Effector memory CD8-positive, alpha-beta T cell (primary cell): ENCODE results near the gene NBEA.
A peak's percentile ranks its signal among the peaks of the same experiment; 100 is the strongest.

Experiments used
- ATAC-seq: fragments of 150-1000 bp; cut with Tn5 transposase; replicated peaks from 2 replicates; pipeline ENCODE4 v1.10.0; 2021; ENCODE audit warnings: mild to moderate bottlenecking, moderate library complexity
- DNase-seq, 3 experiments: peaks; one replicate each; pipeline ENCODE4 v3.0.0; 2021
- H3K27ac Mint-ChIP-seq, 2 donors: one replicate each; pipeline ENCODE4 v1.8.0; 2022; ENCODE audit warnings: mild to moderate bottlenecking in 2 of 2, mixed read lengths in 2 of 2, moderate library complexity in 2 of 2
- H3K27me3 Mint-ChIP-seq, 2 donors: one replicate each; pipeline ENCODE4 v1.8.0; 2022; ENCODE audit warnings: mixed read lengths in 2 of 2
- H3K36me3 Mint-ChIP-seq: one replicate; pipeline ENCODE4 v1.8.0; 2022; ENCODE audit warnings: mild to moderate bottlenecking, moderate library complexity, mixed read lengths; ENCODE audit not compliant: insufficient read depth
- H3K4me1 Mint-ChIP-seq, 2 donors: one replicate each; pipeline ENCODE4 v1.8.0; 2022; ENCODE audit warnings: low read depth in 2 of 2, mixed read lengths in 2 of 2
- H3K4me3 Mint-ChIP-seq, 2 donors: one replicate each; pipeline ENCODE4 v1.8.0; 2022; ENCODE audit warnings: mild to moderate bottlenecking in 2 of 2, mixed read lengths in 2 of 2, moderate library complexity in 2 of 2
- H3K9me3 Mint-ChIP-seq, 2 donors: one replicate each; pipeline ENCODE4 v1.8.0; 2022; ENCODE audit warnings: mixed read lengths in 2 of 2

Gene NBEA

GRCh38 chr13:35468195-35468594 lies 526.1 kb downstream of the NBEA start:
- no peaks in the 10 kb centered on the region for H3K36me3 Mint-ChIP-seq
- DNase-seq, result no peak
- no peak overlapping the region for H3K4me3 Mint-ChIP-seq
- H3K9me3 Mint-ChIP-seq, result peaks cover 2 to 7% of the 10 kb centered on the region in 2 donors
- H3K27ac Mint-ChIP-seq, result no peak overlapping the region
- no peak for ATAC-seq
- peaks cover 0 to 19% of the 10 kb centered on the region in 2 donors for H3K27me3 Mint-ChIP-seq
- H3K4me1 Mint-ChIP-seq, result no peaks in the 10 kb centered on the region

DNA sequence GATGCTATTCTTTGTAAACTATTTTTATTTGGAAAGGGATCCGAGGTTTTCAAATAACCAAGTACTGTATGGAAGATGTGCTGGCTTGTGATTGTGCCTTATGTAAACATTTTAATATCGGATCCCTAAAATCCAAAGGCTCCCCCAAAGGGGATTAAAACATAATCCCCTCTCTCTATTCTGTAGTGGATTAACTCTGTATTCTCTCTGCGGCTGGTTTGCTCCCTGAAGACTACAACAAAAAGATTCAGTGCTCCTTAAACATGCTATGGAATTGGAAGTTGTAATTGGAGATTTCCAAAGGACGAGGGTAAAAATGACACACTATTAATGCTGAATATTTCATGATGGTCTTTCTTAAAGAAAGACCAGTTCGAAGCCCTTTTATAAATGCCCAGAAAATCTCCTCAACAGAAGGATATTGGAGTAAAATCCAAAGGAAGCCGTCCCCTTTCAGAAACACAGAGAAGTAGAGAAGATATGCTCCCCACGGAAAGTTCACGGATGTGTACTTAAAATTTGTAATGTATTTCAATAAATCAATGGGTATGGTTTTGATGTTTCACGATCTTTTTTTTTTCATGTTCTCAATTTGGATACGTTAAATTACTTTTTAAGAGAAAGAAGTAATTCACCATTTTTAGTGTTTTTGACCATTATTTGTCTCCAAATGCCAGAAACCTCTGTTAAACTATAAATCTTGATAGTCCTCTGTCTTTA lies 527.9 kb downstream of the NBEA start:
- Mint-ChIP-seq H3K9me3 (peaks cover 2 to 7% of the 10 kb centered on the region in 2 donors), H3K27me3 (peaks cover 0 to 28% of the 10 kb centered on the region in 2 donors), H3K27ac (no peak overlapping the region), H3K4me3 (no peak overlapping the region), H3K4me1 (no peaks in the 10 kb centered on the region), H3K36me3 (no peaks in the 10 kb centered on the region)
- ATAC-seq (no peak), DNase-seq (no peak)

GRCh38 chr13:35470671-35471661 lies 528.9 kb downstream of the NBEA start:
- Mint-ChIP-seq H3K9me3 (peaks cover 2 to 7% of the 10 kb centered on the region in 2 donors), H3K27me3 (peaks cover 7 to 38% of the 10 kb centered on the region in 2 donors), H3K27ac (no peak overlapping the region), H3K4me1 (peaks cover 0 to 5% of the 10 kb centered on the region in 2 donors), H3K4me3 (no peak overlapping the region), H3K36me3 (no peaks in the 10 kb centered on the region)
- ATAC-seq, result no peak
- no peak for DNase-seq

GRCh38 chr13:35471706-35472322 lies 529.7 kb downstream of the NBEA start:
- no peak for ATAC-seq
- Mint-ChIP-seq H3K4me1 (peaks cover 0 to 10% of the 10 kb centered on the region in 2 donors), H3K36me3 (no peaks in the 10 kb centered on the region), H3K27ac (no peak overlapping the region), H3K27me3 (peaks cover 16 to 46% of the 10 kb centered on the region in 2 donors), H3K9me3 (peaks cover 6 to 14% of the 10 kb centered on the region in 2 donors), H3K4me3 (no peak overlapping the region)
- no peak for DNase-seq

DNA sequence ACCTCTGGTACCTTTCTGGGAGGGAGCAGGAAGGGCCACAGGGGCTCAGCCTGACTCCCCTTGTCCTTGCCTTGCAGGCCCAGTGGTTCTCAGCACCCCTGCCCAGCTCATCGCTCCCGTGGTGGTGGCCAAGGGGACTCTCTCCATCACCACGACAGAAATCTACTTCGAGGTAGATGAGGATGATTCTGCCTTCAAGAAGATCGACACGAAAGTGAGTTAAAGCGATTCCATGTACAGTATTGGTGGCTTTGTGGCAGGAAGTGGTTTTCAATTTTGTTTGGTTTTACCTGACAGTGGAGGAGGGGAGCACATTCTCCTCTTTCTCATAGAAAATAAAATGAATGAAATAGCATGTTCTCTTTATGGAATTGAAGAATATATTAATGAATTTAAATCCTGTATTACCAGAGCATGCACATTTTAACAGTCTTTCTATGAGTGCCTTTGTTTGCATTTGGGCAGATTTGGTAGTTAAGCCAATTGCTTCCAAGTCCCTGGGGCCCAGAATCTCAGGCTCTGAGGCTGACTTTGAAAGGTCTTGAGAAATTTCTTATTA lies 530.3 kb downstream of the NBEA start:
- Mint-ChIP-seq H3K36me3 (no peaks in the 10 kb centered on the region), H3K27me3 (peaks cover 21 to 52% of the 10 kb centered on the region in 2 donors), H3K27ac (no peak overlapping the region), H3K4me1 (peaks cover 0 to 10% of the 10 kb centered on the region in 2 donors), H3K9me3 (peaks cover 6 to 14% of the 10 kb centered on the region in 2 donors), H3K4me3 (no peak overlapping the region)
- ATAC-seq, result no peak
- DNase-seq, result no peak

- H3K4me1 Mint-ChIP-seq, result peaks cover 0 to 10% of the 10 kb centered on the region in 2 donors
- no peak for ATAC-seq
- H3K36me3 Mint-ChIP-seq, result no peaks in the 10 kb centered on the region
- H3K27me3 Mint-ChIP-seq, result peaks cover 21 to 61% of the 10 kb centered on the region in 2 donors
- peaks cover 6 to 11% of the 10 kb centered on the region in 2 donors for H3K9me3 Mint-ChIP-seq
- no peak for DNase-seq
- no peak overlapping the region for H3K27ac Mint-ChIP-seq
- no peak overlapping the region for H3K4me3 Mint-ChIP-seq
Measured at GRCh38 chr13:35473206-35473775, 531.2 kb downstream of the NBEA start.

- H3K27ac Mint-ChIP-seq, result no peak overlapping the region
- no peak overlapping the region for H3K4me3 Mint-ChIP-seq
- H3K9me3 Mint-ChIP-seq, result peaks cover 5 to 8% of the 10 kb centered on the region in 2 donors
- ATAC-seq (no peak), DNase-seq (no peak)
- peaks cover 0 to 10% of the 10 kb centered on the region in 2 donors for H3K4me1 Mint-ChIP-seq
- H3K36me3 Mint-ChIP-seq, result no peaks in the 10 kb centered on the region
- H3K27me3 Mint-ChIP-seq, result peaks cover 21 to 66% of the 10 kb centered on the region in 2 donors
Measured at GRCh38 chr13:35473802-35474201, 531.7 kb downstream of the NBEA start.

- H3K27ac Mint-ChIP-seq, result no peak overlapping the region
- peaks cover 5 to 8% of the 10 kb centered on the region in 2 donors for H3K9me3 Mint-ChIP-seq
- no peak for DNase-seq
- peaks cover 0 to 10% of the 10 kb centered on the region in 2 donors for H3K4me1 Mint-ChIP-seq
- ATAC-seq, result no peak
- no peak overlapping the region for H3K4me3 Mint-ChIP-seq
- no peaks in the 10 kb centered on the region for H3K36me3 Mint-ChIP-seq
- H3K27me3 Mint-ChIP-seq, result peaks cover 21 to 68% of the 10 kb centered on the region in 2 donors
Measured at GRCh38 chr13:35474496-35475211, 532.6 kb downstream of the NBEA start.

GRCh38 chr13:35475212-35475959 lies 533.3 kb downstream of the NBEA start:
- H3K9me3 Mint-ChIP-seq, result peaks cover 5 to 8% of the 10 kb centered on the region in 2 donors

DNA sequence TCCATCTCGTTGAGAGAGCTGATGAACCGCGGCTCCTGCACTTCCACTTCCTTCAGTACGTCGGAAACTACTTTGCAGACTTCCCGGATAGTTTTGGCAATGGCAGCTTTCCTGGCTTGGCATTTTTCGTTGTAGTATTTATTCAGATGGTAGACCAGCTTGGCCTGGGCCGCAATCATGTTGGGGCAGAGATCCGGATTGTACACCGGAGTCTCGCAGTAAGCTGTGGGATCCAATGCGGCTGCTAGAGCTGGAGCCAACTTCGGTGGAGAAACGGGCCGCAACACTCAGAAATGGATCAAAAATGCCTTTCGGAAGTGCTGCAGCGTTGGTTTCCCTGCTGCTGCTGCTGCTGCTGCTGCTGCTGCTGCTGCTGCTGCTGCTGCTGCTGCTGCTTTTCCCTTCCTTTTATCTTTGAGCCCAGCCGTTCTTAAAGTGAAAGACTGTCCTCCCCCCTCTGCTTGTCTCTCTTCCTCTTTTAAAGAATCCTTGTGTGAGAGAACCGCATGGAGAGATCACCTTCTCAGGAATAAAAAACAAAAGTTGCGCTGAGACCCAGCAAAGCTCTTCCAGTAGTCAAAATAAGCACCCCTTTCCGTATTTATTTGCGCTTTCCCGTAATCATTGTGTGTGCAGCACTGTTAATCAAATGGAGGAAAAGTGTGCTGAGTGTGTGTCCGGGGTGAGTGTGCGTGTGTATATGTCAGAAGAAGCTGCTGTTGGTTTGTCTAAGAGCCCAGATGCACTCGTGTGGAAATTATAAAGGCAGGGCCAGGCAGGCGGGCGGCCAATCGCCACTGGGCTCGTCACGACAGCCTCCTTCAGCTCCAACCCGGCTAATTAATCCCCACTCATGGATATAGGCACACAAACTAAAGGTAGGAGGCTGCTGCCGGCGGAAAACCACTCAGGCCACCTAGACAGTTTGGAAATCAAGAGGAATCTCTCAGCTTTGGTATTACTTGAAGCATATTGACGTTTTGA lies 534.2 kb downstream of the NBEA start, which contains the start of gene MAB21L1:
Gene MAB21L1, minus strand, starts transcription at position 730 of the 984 bp plus-strand sequence. Its CDS starts 551 bp downstream, at position 179.
- peaks cover 0 to 10% of the 10 kb centered on the region in 2 donors for H3K4me1 Mint-ChIP-seq
- no peak for DNase-seq
- ATAC-seq, result no peak
- H3K4me3 Mint-ChIP-seq, result peak within 1 kb of the TSS in 1 of 2 donors; percentile 69
- H3K9me3 Mint-ChIP-seq, result peaks cover 5 to 8% of the 10 kb centered on the region in 2 donors
- H3K27me3 Mint-ChIP-seq, result peaks cover 21 to 52% of the 10 kb centered on the region in 2 donors
- no peaks in the 10 kb centered on the region for H3K36me3 Mint-ChIP-seq
- no peak within 1 kb of the TSS for H3K27ac Mint-ChIP-seq

More at GRCh38 chr13:35475212-35475959, 533.3 kb downstream of the NBEA start:
- Mint-ChIP-seq H3K4me1 (peaks cover 0 to 10% of the 10 kb centered on the region in 2 donors), H3K27me3 (peaks cover 21 to 60% of the 10 kb centered on the region in 2 donors), H3K27ac (no peak overlapping the region), H3K4me3 (peak overlapping the region in 1 of 2 donors; percentile 69), H3K36me3 (no peaks in the 10 kb centered on the region)
- ATAC-seq (no peak), DNase-seq (no peak)
